ENCODE data around the gene TM2D3. TPM values are rescaled to one million over a fixed set of nuclear protein-coding genes. Genes with fewer than 3 reads are reported as not detected.

The TM2D3 gene
- total and polyA plus RNA-seq, 10 of the 15 experiments (the other 5 are each of a cell fraction or from before 2014, with no cell fraction given) = 28.3 to 84.5 (median 45.0) TPM

- FAIRE-seq (no peak), DNase-seq (ENCODE audit: low read depth, low spot score) (no peak), ATAC-seq (no peak)
- ChIA-PET RAD21 (ENCODE audit: unreplicated experiment) (no interaction called here), POLR2A (no interaction called here), SMC1A (ENCODE audit: uncharacterized antibody, unreplicated experiment) (no interaction called here), CTCF (no interaction called here)
- peaks cover 0 to 2% of the 10 kb centered on the region in 2 experiments; a peak in 1 of 4 replicates for H3K36me3 ChIP-seq (ENCODE audit: control insufficient read depth in 2 of 2, insufficient read depth in 2 of 2, low read length in 1 of 2)
- no peak overlapping the region for H3K27ac ChIP-seq (ENCODE audit: control insufficient read depth, insufficient read depth)
- no peak overlapping the region for H3K4me2 ChIP-seq (ENCODE audit: control insufficient read depth, insufficient read depth)
- H3K79me2 ChIP-seq (ENCODE audit: control insufficient read depth, insufficient read depth, low read length) = no peaks in the 10 kb centered on the region
- H3K9ac ChIP-seq (ENCODE audit: control insufficient read depth, insufficient read depth, low read length) = no peak overlapping the region
- 62% methylated on average over 11 of the region's 11 CpGs for WGBS (ENCODE audit: insufficient coverage, insufficient replicate concordance, low lambda C conversion rate, missing lambda C conversion rate)
- no peak overlapping the region for H3K4me3 ChIP-seq
- BruUV-seq (replicated peaks) = no TSS peak
- H3K27me3 ChIP-seq (replicated peaks in 1 of 2; ENCODE audit: control insufficient read depth in 2 of 2, insufficient read depth in 2 of 2, low read length in 1 of 2) = no peaks in the 10 kb centered on the region
- intact Hi-C loops (cut with micrococcal nuclease; ENCODE audit: unreplicated experiment) = no loop called here
- no peaks in the 10 kb centered on the region for H4K20me1 ChIP-seq (ENCODE audit: control insufficient read depth, insufficient read depth)
- 0 out of 2 replicates have a peak, but pooled peaks cover 6% of the 10 kb centered on the region for H3K4me1 ChIP-seq (ENCODE audit: control insufficient read depth, insufficient read depth, low read length)
- H3K9me3 ChIP-seq (replicated peaks; ENCODE audit: control insufficient read depth, insufficient read depth, low read length) = no peaks in the 10 kb centered on the region
- in situ Hi-C loops (cut with MboI) = no loop called here
- no peak overlapping the region for H2AFZ ChIP-seq (ENCODE audit: control insufficient read depth, low read depth, low read length)
- no peak for TF ChIP-seq KLF5 (IDR thresholded peaks at IDR 0.05; ENCODE audit: partially characterized antibody)
- no peak for TF ChIP-seq POU2F2 (IDR thresholded peaks at IDR 0.05; ENCODE audit: borderline replicate concordance, low read depth, low read length)
- no peak for TF ChIP-seq ZNF24 (IDR thresholded peaks at IDR 0.05)
- TF ChIP-seq, protein P1, sequence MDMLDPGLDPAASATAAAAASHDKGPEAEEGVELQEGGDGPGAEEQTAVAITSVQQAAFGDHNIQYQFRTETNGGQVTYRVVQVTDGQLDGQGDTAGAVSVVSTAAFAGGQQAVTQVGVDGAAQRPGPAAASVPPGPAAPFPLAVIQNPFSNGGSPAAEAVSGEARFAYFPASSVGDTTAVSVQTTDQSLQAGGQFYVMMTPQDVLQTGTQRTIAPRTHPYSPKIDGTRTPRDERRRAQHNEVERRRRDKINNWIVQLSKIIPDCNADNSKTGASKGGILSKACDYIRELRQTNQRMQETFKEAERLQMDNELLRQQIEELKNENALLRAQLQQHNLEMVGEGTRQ (IDR thresholded peaks at IDR 0.05; ENCODE audit: borderline replicate concordance, low read depth, low read length) = no peak
- TF ChIP-seq, protein P2, sequence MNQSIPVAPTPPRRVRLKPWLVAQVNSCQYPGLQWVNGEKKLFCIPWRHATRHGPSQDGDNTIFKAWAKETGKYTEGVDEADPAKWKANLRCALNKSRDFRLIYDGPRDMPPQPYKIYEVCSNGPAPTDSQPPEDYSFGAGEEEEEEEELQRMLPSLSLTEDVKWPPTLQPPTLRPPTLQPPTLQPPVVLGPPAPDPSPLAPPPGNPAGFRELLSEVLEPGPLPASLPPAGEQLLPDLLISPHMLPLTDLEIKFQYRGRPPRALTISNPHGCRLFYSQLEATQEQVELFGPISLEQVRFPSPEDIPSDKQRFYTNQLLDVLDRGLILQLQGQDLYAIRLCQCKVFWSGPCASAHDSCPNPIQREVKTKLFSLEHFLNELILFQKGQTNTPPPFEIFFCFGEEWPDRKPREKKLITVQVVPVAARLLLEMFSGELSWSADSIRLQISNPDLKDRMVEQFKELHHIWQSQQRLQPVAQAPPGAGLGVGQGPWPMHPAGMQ (IDR thresholded peaks at IDR 0.05; ENCODE audit: borderline replicate concordance) = no peak
- TF ChIP-seq, protein P3, sequence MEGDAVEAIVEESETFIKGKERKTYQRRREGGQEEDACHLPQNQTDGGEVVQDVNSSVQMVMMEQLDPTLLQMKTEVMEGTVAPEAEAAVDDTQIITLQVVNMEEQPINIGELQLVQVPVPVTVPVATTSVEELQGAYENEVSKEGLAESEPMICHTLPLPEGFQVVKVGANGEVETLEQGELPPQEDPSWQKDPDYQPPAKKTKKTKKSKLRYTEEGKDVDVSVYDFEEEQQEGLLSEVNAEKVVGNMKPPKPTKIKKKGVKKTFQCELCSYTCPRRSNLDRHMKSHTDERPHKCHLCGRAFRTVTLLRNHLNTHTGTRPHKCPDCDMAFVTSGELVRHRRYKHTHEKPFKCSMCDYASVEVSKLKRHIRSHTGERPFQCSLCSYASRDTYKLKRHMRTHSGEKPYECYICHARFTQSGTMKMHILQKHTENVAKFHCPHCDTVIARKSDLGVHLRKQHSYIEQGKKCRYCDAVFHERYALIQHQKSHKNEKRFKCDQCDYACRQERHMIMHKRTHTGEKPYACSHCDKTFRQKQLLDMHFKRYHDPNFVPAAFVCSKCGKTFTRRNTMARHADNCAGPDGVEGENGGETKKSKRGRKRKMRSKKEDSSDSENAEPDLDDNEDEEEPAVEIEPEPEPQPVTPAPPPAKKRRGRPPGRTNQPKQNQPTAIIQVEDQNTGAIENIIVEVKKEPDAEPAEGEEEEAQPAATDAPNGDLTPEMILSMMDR (IDR thresholded peaks at IDR 0.05 in 2 of 3, conservative IDR thresholded peaks at IDR 0.05 in 1 of 3; ENCODE audit: control insufficient read depth in 2 of 3, extremely low read depth in 1 of 3, insufficient read depth in 1 of 3, low read depth in 3 of 3, low read length in 3 of 3) = no peak
- no peak for TF ChIP-seq SIX5 (IDR thresholded peaks at IDR 0.05; ENCODE audit: low read depth, low read length, severe bottlenecking)
- TF ChIP-seq NRF1 (conservative IDR thresholded peaks at IDR 0.05; ENCODE audit: low read depth, low read length) = no peak
- no peak for TF ChIP-seq RELA (IDR thresholded peaks at IDR 0.05; ENCODE audit: borderline replicate concordance, partially characterized antibody)
- TF ChIP-seq PKNOX1 (IDR thresholded peaks at IDR 0.05) = no peak
- TF ChIP-seq CEBPB (IDR thresholded peaks at IDR 0.05; ENCODE audit: borderline replicate concordance in 1 of 2, low read depth in 2 of 2, low read length in 2 of 2) = no peak
- TF ChIP-seq E2F4 (IDR thresholded peaks at IDR 0.05; ENCODE audit: low read depth, low read length) = no peak
- TF ChIP-seq CREB1 (IDR thresholded peaks at IDR 0.05; ENCODE audit: low read depth) = no peak
- TF ChIP-seq SMARCA5 (IDR thresholded peaks at IDR 0.05) = no peak
- TF ChIP-seq ESRRA (IDR thresholded peaks at IDR 0.05; ENCODE audit: low read length) = no peak
Observed at GRCh38 chr15:101614761-101615160, 37.4 kb downstream of the TM2D3 start.
